Ramos (cell line): ENCODE results near the gene FAM163A.

Source experiments
- in situ Hi-C: fragments of 300-500 bp; cut with MboI; formaldehyde crosslinking; loops from one replicate; pipeline ENCODE4 v1.14.3; 2022; ENCODE audit warnings: low sequenced_read_pairs; ENCODE audit not compliant: unreplicated experiment

Gene FAM163A

GRCh38 chr1:179809506-179810366 lies 66.6 kb downstream of the FAM163A start:
- in situ Hi-C loops = loop anchor here (10.0 to 25.0 kb wide), 3 partner anchors 95 to 1297 kb away; partner anchors contain the start of genes TEX35 and TOR3A

DNA sequence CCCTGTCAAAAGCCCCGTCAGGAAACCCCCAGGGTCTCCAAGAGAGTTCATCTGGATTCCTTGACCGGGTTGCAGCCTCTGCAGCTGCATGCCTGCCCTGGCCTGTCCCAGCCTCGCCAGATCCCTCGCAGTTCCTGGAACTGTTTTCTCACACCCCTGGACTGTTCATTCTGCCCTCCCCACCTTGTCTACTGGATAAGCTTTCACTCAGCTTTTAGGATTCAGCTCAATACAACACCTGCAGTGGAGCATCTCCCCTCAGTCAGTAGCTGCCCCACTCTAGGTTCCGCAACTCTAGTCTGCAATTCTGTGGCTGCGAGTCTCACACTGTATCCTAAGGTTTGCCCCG lies 67.2 kb downstream of the FAM163A start:
- in situ Hi-C loops = loop anchor here (10.0 to 25.0 kb wide), 3 partner anchors 96 to 1298 kb away; partner anchors contain the start of genes TEX35 and TOR3A

GRCh38 chr1:179812501-179813292 lies 69.6 kb downstream of the FAM163A start:
- in situ Hi-C loops = loop anchor here (10.0 to 25.0 kb wide), 3 partner anchors 98 to 1300 kb away; partner anchors contain the start of genes TEX35 and TOR3A

GRCh38 chr1:179813626-179814545 lies 70.8 kb downstream of the FAM163A start:
- in situ Hi-C loops = loop anchor here (10.0 to 25.0 kb wide), 3 partner anchors 99 to 1302 kb away; partner anchors contain the start of genes TEX35 and TOR3A

DNA sequence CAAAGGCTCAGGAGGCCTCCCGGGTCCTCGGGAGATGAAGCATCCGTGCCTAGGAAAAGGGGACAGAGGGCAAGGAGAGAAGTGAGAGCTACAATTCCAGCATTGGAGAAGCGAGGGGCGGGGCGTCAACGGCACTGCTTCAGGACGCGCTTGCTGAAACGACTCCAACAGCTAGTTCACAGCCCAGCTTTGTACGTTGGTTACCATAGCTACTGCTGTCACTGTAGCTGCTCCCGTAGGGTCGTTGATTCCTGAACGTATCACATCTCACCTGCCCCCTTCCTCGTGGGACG lies 71.4 kb downstream of the FAM163A start:
- in situ Hi-C loops = loop anchor here (10.0 to 25.0 kb wide), 3 partner anchors 100 to 1302 kb away; partner anchors contain the start of genes TEX35 and TOR3A

GRCh38 chr1:179815641-179816040 lies 72.5 kb downstream of the FAM163A start:
- in situ Hi-C loops = loop anchor here (10.0 to 25.0 kb wide), 3 partner anchors 101 to 1303 kb away; partner anchors contain the start of genes TEX35 and TOR3A

DNA sequence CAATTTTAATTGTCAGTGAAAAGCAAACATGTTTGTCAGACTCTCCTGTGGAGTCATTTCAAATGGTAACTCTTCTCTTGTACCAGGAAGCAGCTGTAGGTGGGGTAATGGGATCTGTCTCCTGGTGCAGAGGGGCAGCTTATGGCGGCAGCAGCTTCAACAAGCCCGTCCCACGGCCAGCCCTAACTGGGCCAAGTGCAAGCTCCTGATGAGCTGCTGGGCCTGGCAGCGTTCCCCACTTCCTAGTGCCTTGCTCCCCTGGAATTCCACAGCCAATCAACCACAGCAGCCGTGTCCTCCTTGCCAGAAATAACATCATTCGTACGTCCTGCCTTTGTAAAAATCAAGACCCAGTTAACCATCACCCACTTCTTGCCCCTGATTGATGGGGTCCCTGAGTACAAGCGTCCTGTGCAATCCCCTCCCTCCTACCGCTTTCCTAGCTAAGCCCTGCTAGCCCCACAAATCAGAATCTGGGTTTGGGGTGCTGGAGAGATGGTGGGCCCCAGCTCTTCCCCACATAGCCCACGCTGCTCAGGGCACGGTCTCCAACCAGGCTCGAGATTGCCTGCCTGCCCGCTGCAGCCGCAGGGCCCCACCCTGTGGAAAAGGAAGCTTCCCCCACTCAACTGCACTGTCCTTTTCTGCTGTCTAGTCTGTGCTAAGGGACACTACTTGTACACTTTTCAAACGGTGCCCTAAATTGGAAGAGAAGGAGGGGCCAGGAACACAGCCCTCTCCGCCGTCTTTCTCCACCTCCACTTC lies 73.3 kb downstream of the FAM163A start:
- in situ Hi-C loops = loop anchor here (10.0 to 25.0 kb wide), 3 partner anchors 102 to 1304 kb away; partner anchors contain the start of genes TEX35 and TOR3A

GRCh38 chr1:179817056-179817455 lies 74.0 kb downstream of the FAM163A start:
- in situ Hi-C loops = loop anchor here (10.0 to 25.0 kb wide), 3 partner anchors 102 to 1305 kb away; partner anchors contain the start of genes TEX35 and TOR3A

GRCh38 chr1:179817789-179818188 lies 74.7 kb downstream of the FAM163A start:
- in situ Hi-C loops = loop anchor here (10.0 to 25.0 kb wide), 3 partner anchors 103 to 1305 kb away; partner anchors contain the start of genes TEX35 and TOR3A

GRCh38 chr1:179818260-179818659 lies 75.2 kb downstream of the FAM163A start:
- in situ Hi-C loops = loop anchor here (10.0 to 25.0 kb wide), 3 partner anchors 103 to 1306 kb away; partner anchors contain the start of genes TEX35 and TOR3A

DNA sequence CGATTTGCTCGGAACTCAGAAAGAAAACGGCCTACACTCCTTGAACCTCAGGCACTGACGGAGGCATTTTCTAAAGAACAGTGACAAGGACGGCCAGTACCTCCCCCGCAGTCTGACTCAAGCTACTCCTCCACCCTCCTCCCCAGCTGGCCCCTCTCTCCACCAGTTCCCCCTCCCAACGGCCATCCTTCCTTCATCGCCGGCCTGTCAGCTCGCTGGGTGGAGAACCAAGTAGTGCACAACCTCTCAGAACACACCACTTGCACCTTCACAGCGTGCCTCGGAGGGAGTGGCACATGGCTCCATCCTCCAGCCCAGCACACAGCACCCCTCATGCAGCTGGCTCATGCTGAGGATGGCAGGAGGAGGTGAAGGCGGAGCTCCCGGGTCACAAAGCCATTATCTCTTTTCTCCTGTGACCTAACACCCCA lies 75.7 kb downstream of the FAM163A start:
- in situ Hi-C loops = loop anchor here (10.0 to 25.0 kb wide), 3 partner anchors 104 to 1306 kb away; partner anchors contain the start of genes TEX35 and TOR3A

- in situ Hi-C loops = loop anchor here (25.0 kb wide), 2 partner anchors 733 to 1308 kb away; partner anchors contain the start of genes TEX35 and TOR3A
These were observed 77.3 kb downstream of the FAM163A start for GRCh38 chr1:179820226-179820970.

- in situ Hi-C loops = loop anchor here (25.0 kb wide), 2 partner anchors 734 to 1309 kb away; partner anchors contain the start of genes TEX35 and TOR3A
These were observed 78.4 kb downstream of the FAM163A start for GRCh38 chr1:179821524-179821923.

- in situ Hi-C loops = loop anchor here (25.0 kb wide), 2 partner anchors 735 to 1310 kb away; partner anchors contain the start of genes TEX35 and TOR3A
These were observed 79.0 kb downstream of the FAM163A start for GRCh38 chr1:179822065-179822464.

GRCh38 chr1:179823693-179824092 lies 80.6 kb downstream of the FAM163A start:
- in situ Hi-C loops = loop anchor here (25.0 kb wide), 2 partner anchors 736 to 1311 kb away; partner anchors contain the start of genes TEX35 and TOR3A

DNA sequence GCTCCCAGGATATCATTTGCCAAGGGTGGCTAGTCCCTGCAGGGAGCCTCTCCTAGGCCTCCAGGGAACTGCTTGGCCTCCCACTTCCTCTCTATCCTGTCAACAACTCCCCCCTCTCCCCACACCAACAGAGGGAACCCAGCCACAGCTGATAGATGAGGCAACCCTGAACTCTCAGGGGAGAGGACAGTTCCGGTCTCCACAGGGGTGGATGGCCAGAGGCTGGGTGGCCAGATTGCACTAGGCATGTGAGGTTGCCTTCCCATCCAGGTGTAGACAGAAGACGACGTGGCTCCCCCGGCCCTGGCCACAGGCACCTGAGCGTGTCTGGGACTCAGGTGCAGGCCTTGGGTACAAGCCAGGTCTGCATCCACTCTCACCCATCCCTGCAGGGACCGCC lies 81.2 kb downstream of the FAM163A start:
- in situ Hi-C loops = loop anchor here (25.0 kb wide), 2 partner anchors 737 to 1312 kb away; partner anchors contain the start of genes TEX35 and TOR3A

DNA sequence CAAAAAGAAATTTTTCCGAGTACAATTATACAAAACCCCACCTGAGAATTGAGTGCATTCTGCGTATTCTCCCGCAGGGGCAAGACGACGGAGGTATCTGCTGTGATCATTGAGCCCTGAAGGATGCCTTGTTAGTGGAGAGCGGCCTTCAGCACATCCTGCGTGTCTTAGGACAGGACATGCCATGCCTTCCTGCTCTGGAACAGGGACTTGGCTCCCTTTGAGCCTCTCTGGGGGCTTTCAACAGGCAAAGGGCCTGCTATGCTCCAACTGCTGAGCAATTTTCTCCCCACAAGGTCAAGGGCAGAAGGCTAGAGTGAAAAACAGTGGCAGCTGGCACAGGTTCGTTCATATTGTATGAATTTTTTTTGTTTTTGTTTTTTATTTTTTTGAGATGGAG lies 82.1 kb downstream of the FAM163A start:
- in situ Hi-C loops = no loop called here
